ENCODE data around the gene PPP2R2C.

- TF ChIP-seq CTCF (conservative IDR thresholded peaks at IDR 0.05; ENCODE audit: low read depth in 2 of 2) (no peak), POLR2AphosphoS5 (IDR thresholded peaks at IDR 0.05; ENCODE audit: low read depth) (no peak)
These were observed 97.8 kb downstream of the PPP2R2C start for GRCh38 chr4:6374575-6374974.

Data from GM23338 (cell line).